GM19438 (cell line): Measurements from ENCODE around the gene COL25A1.
"Not testable (repeated sequence)": the region's sequence is repeated elsewhere in the genome, so short reads cannot be mapped to it uniquely, and the experiment has no call there.

Experiments used
- ATAC-seq: cut with Tn5 transposase; IDR thresholded peaks from one replicate; pipeline ENCODE4 v1.9.1; 2021; ENCODE audit warnings: low read depth; ENCODE audit not compliant: unreplicated experiment

The COL25A1 gene

DNA sequence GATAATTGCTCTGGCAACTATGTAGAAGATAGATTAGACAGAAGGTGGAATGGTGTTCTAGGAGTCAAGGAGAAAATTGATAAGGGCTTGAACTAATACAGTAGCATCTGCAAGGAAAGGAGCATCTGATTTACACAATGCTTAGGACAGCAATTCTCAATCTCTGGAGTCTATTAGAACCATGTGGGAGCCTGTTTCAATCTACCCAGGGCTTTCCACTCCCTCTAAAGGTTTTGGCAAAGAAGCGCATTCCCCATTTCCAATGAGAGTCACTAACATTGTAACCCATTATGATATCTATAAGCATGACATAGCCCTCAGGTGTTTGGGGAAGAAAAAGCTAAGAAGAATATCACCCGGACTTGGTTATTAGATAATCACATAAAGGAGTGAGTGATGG, 168.2 kb downstream of the COL25A1 start:
- no peak for ATAC-seq

DNA sequence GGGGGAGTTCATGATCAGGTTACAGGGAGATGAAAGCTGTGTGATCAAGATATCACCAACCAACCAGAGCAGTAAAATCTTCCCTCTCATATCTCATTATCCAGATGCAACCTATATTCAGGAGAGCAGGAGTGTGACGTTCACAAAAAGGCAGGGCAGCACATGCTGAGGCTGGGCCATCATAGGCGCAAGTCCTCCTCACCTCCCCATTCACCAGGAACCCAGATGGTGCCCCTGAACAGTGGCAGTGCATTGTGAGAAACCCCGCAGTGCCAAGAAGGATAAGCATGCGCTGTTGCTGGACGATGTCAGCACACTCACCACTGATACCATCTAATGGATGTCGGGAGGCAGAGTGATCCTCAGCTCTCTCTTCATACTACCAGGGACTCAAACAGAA, 170.9 kb downstream of the COL25A1 start:
- no peak for ATAC-seq

DNA sequence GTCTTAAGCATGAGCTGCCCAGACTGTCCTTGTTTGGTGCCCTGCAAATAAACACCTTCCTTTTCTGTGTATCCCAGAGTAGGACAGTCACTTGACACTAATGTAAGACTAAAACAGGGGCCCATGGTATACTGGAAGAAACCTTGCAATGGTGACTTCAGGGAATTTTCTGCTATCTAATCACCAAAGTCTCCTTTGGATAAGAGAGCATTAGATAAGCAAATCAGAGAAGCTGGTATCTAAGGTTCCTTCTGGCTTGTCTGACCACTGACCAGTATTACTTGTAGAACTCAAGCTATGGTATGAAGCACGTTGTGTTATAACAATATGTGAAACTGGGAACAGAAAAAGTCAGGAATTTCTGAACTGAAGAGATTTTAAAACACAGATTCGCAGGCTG, 173.9 kb downstream of the COL25A1 start:
- no peak for ATAC-seq

DNA sequence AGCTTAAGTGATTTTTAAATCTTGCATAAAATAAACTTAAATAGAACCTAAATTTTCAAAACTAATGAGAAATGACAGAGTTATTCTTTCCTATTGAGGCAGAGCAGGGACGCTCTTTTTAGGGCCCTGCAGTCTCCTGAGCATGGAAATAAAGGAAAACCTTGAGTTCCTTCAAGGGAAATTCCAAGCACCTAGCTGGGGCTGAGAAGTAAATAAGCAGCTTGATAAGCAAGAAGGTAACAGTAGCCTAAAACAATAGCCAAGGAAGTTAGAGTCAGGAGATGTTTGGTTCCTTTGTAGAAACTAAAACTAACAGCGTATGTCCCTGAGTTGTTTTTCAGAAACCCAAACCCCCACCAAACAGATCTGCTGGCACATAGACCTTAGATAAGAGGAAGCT, 174.6 kb downstream of the COL25A1 start:
- no peak for ATAC-seq

DNA sequence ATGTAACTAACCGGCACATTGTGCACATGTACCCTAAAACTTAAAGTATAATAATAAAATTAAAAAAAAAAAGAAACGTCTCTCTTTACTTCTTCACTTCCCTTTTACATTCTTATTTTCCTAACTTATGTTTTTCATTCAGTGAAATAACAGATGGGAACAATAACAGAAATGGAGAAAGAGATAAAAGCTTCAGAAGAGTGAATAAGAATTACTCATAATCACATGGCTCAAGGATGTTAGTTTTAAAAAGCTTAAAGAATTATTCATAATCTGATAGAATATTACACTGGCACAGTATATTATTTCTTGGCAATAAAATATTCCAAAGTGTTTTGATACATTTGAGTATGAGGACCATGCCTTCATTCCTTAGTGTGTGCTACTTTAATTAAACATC, 175.6 kb downstream of the COL25A1 start:
- no peak for ATAC-seq

DNA sequence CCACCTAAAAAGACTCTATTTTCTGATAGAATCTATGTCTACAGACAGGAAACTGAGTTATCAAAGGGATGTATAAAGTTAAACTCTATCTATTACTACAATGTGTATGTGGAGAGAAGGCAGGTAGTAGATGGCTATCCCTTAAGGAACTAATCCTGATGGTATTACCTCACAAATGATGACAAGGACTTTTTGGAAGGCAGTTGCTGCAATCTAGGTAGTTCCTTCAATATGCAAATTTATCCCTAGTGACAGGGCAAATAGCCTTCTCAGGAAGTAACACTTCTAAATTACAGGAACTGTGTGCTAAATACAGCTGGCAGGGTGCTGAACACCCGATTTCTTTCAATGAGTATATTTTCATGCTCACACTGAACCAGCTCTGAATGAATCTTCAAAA, 177.4 kb downstream of the COL25A1 start:
- no peak for ATAC-seq

DNA sequence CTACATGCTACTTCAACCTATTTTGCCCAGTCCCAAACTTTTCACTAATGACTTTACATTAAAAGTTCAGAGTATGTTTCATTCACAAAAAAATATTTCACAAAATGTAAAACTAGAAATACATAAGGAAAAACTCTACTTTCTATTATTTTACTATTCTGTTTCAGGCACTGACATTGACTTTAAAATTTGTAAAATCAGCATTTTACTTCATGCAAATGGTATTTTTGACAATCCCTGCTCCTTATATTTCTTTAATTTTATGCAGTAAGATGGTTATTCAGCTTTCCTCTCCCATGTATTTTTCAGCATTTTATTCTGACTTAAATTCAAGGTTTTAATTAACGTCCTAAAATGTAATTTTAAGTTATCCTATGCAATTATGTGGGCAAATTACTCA, 178.5 kb downstream of the COL25A1 start:
- ATAC-seq: no peak

DNA sequence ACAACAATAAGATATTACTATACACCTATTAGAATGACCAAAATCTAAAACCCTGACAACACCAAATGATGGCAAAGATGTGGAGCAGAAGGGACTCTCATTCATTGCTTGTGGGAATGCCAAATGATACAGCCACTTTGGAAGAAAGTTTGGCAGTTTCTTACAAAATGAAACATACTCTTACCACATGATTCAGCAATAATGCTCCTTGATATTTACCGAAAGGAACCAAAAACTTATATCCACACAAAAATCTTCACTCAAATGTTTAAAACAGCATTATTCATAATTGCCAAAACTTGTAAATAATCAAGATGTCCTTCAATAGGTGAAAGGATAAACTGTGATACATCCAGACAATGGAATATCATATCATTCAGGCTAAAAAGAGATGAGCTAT, 180.9 kb downstream of the COL25A1 start:
- no peak for ATAC-seq

DNA sequence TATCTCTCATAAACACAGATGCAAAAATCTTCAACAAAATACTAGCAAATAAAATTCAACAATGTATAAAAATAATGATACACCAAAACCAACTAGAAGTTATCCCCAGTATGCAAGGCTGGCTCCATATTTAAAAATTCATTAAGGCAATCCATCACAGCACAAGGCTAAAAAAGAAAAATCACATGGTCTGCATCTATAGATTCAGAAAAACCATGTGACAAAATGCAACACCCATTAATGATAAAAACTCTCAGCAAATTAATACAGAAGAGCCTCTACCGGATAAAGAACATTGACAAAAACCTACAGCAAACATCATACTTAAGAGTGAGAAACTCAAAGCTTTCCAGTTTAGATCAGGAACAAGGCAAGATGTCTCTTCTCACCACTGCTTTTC, 182.6 kb downstream of the COL25A1 start:
- no peak for ATAC-seq

DNA sequence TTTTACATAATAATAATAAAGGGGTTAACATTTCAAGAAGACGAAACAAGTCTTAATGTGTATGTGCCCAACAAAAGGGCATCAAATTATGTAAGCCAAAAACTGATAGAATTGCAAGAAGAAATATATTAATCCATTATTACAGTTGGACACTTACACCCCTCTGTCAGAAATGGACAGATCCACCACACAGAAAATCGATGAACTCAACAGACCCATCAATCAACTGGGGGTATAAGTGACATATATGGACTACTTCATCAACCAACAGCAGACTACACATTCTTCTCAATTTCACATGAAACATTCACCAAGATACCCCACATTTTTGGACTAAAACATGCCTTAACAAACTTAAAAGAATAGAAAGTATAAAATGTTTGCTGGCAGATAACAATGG, 183.8 kb downstream of the COL25A1 start:
- no peak for ATAC-seq

DNA sequence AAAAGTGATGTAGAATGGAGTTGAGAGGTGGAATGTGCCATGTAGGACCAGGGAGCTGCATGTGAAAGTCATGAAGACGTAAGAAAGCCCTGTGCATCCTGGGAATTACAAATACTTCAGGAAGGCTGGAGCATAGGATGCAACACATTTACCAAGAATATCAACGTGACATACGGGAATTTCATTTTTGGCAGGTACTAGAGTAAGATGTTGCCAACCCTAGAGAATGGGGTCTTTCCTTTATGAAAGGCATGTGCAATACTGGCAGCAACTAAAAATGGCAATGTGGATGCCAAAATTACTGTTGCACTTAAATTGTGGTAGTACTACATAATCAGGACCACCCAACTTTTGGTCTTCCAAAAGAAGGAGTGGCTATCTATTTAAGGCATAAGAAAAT, 188.0 kb downstream of the COL25A1 start:
- no peak for ATAC-seq

DNA sequence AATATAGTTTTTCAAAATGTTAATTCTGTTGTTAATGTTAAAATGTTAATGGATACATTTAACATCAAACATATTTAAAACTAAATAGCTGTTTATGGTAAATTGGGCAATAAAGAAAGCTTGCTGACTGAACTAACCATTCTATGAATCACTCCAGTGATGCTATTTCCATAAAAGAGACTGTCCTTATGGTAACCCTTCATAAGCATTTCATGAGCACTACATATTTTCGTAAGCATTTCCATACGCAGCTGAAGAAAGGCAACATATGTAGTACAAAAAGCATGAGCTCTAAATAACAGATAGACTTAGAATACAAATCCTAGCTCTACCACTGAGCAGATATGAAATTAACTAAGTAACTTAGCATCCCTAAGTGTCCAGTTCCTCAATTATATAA, 188.9 kb downstream of the COL25A1 start:
- no peak for ATAC-seq

DNA sequence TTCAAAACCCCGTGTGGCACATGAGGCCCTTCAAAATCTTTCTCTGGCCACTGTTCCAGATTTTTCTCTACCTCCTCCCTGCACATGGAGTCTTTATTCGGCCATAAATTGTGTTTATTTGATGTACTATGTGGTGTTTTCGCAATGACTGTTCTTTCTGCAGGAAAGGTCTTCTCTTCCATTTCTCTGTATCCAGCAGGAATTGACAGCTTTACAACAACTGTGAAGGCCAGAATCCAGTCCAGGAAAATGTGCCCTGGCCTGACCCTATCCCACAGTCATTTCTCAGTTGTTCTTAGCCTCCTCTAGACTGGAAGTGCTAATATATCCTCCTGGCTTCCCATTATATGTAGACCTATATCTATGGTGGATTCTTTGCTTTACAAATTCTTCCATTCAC, 191.4 kb downstream of the COL25A1 start:
- ATAC-seq: no peak

DNA sequence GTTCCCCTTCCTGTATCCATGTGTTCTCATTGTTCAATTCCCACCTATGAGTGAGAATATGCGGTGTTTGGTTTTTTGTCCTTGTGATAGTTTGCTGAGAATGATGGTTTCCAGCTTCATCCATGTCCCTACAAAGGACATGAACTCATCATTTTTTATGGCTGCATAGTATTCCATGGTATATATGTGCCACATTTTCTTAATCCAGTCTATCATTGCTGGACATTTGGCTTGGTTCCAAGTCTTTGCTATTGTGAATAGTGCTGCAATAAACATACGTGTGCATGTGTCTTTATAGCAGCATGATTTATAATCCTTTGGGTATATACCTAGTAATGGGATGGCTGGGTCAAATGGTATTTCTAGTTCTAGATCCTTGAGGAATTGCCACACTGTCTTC, 194.2 kb downstream of the COL25A1 start:
- not testable (repeated sequence) for ATAC-seq

DNA sequence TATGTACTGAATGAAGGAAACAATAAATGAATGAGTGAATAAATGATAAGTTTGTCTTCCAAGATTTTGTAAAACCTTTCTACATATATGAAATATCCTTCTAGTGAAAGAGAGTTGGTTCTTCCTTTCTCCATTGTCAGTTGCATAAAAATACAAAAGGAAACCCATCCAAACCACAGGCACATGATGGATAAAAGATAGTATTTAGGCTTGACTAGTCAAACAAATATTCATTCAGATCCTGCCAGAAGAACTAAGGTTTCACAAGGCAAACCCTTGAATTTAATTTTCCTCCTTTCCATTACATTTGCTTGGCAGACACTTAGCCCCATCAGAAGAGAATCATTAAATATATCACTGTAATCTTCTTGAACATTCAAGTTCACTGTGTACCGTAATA, 208.4 kb downstream of the COL25A1 start:
- ATAC-seq: no peak

DNA sequence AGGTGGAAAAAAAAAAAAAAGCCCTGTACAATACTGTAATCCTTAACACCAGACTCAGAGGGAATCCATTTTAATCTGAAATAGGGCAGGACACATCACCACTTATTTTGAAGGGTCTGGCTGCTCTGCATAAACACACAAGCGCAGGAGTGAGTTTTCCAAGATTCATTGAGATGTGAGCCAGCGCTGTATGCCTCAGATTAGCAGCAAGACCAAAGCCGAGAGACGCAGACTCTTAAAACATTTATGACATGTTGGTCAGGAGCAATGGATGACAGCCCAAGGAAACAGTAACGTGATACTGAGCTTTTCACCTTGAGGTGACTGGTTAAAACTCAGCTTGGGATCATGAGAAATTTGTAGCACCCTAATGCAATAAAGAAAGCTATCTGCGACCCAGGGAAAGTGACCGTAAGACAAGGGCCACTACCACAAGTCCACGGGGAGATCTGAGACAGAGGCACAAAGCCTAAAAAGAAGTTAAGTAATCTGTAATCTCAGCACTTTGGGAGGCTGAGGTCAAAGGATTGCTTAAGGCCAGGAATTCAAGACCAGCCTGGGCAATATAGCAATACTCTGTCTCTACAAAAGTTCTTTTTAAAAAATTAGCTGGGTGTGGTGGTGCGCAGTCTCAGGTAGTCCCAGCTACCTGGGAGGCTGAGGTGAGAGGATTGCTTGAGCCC, 210.6 kb downstream of the COL25A1 start:
- no peak for ATAC-seq

DNA sequence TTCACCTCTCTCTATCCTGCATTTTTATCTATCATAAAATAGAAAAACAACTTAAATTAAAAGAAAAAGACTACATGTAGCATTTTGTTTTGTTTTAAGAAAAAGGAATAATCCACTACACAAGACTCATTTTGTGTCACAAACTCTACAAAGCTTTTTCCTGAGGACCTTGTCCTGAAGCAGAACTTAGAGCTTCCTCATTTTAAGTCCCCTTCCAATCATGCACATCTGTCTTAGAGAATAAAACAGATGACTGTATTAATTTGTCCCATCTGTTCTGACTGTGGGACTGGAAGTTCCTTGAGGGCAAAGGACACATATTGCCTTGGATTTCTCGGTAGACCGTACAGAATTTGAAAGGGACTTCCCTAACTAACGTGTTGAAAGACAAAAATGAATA, 218.5 kb downstream of the COL25A1 start:
- no peak for ATAC-seq

DNA sequence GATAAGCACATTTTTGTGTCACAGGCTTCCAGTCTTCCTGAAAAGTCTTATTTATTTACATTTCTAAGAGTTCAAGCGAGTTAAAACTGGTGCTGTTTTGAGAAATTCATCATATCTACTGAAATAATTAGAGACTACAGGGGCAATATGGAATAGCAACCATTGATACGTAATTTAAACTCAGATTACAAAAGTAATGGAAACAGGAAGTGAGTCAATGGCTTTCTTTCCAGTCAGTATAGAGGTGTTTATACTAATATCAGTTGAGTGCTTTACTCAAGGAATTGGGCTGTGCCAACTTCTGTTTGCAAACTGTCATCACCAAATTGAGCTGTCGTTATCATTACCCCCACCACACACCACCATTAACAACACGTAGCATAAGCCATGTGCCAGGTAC, 222.7 kb downstream of the COL25A1 start:
- ATAC-seq: no peak

DNA sequence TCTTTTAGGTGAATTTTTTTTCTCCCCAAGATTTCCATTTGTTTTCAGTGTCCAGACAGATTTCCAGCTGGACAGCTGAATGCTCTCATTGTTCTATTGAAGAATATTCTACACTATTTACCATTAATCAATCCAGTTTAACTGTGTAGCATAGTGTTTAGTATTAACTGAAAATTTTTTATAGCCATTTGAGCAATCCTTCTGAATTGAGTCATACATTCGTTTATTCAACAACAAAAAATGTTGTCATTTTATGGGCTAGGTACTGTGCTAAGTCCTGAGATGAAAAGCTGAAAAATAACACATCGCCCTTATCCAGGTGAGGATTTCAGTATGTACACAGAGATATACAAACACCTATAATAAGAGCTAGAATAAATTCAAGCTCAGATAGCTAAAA, 223.3 kb downstream of the COL25A1 start:
- no peak for ATAC-seq

DNA sequence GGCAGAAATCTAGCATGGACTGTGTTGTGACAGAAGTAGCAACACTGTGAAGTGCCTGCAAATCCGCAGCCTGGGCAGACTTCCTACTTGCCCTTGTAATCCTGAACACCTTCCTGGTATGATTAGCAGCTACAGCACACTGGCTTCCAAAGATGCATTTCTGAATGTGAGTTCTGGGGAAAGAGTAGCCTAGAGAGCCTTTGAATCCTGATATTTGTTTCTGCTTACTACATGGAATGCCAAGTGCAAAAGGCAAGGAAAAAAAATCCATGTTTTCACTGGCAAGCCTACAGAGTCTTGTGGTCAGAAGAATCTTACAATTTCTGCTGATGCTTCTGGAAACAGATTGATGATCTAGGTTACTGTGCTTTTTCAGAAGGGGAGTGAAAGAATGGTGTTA, 223.7 kb downstream of the COL25A1 start:
- ATAC-seq: no peak

DNA sequence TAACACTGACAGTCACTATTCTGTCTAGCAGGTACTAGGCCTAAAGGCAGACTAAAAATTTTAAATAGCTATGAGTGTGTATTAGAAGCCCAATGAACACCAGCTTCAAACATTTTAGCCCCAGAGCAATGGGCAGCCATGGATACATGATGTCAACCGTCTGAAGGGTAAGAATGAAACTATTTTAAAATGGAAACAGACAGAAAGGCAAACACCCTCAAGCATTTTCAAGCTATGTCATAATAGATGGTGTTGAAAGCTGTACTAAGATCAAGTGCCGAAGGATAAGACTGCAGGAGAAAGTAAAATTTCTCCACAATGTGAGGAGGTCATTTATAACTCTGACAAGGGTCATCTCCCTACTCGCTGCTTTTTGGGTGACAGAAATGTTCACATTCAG, 225.0 kb downstream of the COL25A1 start:
- no peak for ATAC-seq

DNA sequence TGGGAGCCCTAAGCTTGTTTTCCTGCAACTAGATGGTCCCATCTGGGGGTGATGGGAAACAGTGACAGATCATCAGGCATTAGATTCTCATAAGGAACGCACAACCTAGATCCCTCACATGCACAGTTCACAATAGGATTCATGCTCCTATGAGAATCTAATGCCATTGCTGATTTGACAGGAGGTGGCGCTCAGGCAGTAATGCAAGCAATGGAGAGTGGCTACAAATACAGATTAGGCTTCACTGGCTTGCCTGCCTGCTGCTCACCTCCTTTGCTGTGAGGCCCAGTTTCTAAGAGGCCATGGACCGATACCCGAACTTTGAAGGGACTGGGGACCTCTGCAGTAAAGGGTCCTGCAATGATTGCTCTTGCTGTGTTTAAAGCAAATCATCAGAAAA, 225.7 kb downstream of the COL25A1 start:
- ATAC-seq: not testable (repeated sequence)

DNA sequence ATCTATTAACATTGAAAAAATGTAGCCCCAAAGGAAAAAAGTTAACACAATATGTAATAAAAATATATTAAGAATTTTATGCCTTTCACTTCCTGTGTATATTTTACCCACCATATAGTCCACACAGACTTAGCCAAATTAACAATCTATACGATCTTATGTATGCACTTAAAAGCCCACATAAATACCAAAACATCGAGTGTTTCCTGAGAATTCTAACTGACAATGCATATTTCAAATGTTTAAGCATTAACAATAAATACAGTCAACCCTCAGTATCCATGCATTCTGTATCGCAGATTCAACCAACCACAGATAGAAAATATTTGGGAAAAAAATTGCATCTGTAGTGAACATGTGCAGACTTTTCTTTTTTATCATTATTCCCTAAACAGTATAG, 226.8 kb downstream of the COL25A1 start:
- ATAC-seq: no peak
